SKM-1 treated with dmso at 0.1 percent for 144 hours (cell line): ENCODE results near the gene CHL1.
A peak's percentile ranks its signal among the peaks of the same experiment; 100 is the strongest.

ENCODE experiments used
- DNase-seq: peaks from one replicate; lab custom pipeline; 2025; ENCODE audit not compliant: unreplicated experiment; lab: John Stamatoyannopoulos, UW

The CHL1 gene

GRCh38 chr3:396293-396692 is 199.7 kb downstream of the CHL1 start:
- DNase-seq, result no peak

GRCh38 chr3:399647-400046 is 203.1 kb downstream of the CHL1 start:
- no peak for DNase-seq

DNA sequence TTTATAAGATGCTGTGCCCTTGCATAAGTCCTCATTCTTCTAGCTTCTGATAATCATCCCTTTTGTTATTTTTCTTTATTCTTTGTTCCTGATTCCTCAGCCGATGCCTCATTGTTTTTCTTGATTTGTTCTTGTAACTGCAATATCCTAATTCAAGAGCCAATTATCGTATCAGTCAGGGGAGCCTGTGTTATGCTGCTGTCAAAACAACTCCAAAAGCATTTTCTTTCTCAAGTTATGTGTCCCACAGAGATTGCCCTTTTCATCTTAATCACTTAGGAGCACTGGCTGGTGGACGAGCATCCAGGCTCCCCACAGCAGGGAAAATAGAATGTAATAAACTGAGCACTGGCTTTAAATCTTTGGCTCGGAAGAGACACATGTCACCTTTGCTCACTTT is 207.3 kb downstream of the CHL1 start:
- no peak for DNase-seq

DNA sequence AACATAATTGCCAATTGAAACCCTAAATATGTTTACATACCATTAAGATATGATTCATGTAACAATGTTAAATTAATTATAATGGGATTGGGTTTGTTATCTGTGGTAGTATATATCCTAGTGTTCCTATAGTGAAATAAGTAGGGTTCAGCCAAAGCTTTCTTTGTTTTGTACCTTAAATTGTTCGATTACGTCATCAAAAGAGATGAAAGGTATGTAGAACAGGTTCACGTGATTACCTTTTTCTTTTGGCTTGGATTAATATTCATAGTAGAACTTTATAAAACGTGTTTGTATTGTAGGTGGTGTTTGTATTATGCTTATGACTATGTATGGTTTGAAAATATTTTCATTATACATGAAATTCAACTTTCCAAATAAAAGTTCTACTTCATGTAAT is 212.4 kb downstream of the CHL1 start:
- no peak for DNase-seq

DNA sequence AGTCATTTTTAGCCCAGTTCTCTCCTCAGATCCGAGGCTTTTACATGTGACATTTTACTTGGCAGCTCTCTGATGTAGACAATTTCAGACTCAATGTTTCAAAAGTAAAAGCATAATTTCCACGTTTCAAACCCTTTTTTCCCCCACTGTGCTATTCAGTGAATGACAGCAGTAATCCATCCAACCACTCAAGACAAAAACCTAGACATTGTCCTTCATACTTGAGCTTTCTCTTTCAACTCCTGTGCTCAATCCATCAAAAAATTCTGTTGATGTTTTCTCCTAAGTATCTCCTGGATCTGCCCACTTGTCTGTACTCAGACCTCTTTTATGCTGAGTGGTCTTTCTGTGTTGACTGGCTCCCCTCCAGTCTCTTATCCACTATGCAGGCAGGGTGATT is 214.7 kb downstream of the CHL1 start:
- no peak for DNase-seq

DNA sequence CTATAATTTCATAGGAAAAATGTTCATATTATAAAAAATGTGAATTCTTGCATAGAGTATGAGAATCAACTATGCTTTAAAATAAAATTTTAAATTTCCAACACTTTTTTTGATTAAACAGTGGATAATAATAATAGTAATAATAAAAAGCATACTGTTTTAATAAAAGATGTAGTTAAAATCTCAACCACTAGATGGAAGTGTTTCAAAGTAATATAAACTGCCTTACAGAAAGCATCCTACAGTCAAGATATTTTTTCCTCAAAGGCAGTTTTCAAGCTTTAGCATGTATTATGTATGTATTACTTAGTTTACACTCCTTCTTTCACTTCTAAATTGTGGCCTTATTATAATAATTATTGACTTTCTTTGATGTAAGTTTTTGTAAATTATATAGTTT is 217.5 kb downstream of the CHL1 start:
- DNase-seq, result peak; percentile 29

DNA sequence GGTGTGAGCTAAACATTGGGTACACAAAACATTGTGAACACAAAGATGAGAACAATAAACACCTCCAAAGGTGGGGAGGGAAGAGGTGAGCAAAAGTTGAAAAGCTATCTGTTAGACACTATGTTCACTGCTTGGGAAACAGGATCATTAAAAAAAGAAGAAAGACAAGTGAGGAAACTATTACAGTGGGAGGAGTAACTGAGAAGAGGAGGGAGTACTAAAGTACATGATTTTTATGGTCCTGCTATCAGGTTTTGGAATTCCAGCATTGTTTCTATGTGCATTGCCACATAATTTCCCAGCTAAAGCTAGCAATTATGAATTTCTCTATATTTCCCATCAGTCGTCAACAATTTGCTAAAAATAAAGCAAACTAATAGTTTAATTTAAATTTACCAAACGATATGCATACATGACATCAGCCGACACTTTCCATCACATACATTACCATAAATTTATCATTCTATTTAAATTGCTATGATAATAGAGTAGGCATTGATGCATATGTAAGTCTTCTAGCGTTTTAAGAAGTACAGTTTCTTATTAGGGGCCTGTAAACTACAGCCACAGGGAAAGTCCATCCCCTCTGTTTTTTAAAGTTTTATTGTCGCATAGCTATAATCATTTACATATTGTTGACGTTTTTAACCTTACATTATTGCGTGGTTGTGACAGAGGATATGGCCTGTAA is 221.8 kb downstream of the CHL1 start:
- DNase-seq, result no peak

- no peak for DNase-seq
Measured at GRCh38 chr3:420584-420983, 224.0 kb downstream of the CHL1 start.

- no peak for DNase-seq
Measured at GRCh38 chr3:425079-425478, 228.5 kb downstream of the CHL1 start.

DNA sequence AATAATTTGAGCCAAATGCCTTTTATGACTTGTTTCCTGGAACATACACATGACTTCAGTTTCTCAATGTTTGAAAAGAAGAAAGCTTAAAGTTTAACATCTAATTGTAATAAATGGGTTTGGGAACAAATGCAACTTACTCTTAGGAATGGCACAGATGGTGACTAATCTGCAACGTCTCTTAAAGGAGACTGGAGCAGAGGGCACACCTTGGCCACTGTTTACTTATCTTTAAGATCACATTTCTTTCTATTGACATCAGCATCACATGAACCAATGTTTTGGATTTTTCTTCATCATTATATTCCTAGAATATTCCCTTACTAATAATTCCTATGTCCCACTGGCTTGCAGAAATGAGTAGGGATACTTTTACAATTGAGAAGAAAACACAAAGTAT is 229.5 kb downstream of the CHL1 start:
- no peak for DNase-seq

GRCh38 chr3:427128-427527 is 230.6 kb downstream of the CHL1 start:
- no peak for DNase-seq

DNA sequence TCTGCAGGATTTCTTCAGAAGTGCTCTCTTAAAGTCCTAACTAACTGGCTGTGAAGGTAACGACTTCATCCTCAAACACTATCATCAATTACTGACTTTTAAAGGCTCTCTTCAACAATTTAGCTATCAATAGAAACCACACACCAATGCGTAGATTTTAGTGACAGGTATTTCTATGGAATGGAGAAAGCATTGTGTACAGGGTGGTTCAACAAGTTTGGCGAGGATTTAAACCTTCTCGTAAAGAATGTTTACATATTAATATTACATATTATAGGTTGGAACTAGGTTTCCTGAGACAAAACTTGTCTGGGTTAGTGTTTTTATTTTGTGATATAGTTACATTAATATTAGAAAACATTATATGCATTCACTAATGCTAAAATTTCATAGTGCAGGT is 233.6 kb downstream of the CHL1 start:
- DNase-seq, result no peak

DNA sequence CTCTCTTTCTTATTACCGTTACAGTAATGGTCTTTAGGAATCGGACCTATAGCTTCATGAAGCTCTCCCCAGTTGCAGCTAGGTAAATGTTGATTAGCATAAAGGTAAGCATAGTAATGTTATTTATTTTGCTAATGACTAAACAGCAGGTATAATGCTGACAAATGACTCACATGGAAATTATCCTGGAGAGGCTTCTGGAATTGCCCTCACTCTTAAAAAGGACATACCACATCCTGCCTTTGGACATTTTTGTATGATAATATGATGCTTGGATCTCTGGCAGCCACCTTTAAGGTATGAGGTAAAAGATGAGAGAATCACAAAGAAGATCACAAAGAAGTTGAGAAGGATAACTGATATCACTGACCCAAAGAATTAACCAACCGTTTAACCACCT is 238.6 kb downstream of the CHL1 start:
- no peak for DNase-seq

DNA sequence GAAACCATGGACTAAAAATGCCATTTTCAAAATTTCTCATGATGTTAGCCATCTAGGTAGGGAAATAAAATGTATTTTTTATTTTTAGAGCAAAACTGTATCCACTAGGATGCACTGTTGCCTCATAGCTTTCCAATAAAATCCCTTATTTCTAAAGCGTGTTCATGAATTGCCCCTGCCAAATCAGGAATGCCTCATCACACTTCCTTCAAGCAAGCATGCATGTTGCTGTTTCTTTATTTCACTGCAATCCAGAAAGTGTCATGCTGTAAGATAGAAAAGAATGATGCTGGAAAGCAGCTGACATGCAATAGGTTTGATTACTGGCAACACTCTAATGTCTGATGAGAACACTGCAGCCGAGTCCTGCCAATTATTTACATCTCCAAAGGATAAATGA is 239.5 kb downstream of the CHL1 start:
- no peak for DNase-seq

DNA sequence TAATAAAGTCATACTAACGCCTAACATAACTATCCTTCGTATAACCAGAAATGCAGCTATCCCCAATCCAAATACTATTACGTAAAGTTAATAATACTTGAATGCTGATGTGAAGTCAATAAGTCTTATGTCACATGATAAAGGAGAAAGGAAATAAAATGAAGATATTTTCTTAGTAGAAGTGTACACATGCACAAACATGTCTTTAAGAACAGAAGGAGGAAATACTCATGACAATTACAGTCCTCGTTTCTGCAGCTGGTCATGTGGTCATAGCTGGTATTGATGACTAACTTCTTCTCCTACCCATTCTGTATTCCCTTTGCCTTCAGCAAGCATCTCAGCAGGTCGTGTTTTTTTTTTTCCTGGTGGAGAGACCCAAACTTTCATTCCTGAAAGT is 244.3 kb downstream of the CHL1 start:
- DNase-seq, result no peak

DNA sequence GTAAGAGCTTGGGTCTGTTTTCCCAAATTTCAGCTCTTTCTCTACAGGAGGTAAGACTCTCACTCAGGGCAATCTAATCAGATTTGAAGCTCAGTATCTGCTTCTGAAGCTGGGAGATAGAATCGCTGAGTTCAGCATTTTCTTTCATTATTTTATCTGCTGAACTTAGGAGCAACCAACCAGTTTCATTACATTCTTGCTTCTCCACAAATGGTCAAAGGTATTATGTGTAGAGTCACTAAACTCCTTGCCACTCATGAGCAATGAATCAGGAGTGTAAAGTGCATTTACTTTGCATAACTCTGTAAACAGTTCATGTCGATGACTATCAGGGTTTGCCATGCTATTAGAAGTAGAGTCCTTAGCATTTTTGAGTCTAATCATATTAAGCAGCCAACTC is 249.4 kb downstream of the CHL1 start:
- DNase-seq, result no peak

- DNase-seq, result no peak
Measured at GRCh38 chr3:447671-448070, 251.1 kb downstream of the CHL1 start.

DNA sequence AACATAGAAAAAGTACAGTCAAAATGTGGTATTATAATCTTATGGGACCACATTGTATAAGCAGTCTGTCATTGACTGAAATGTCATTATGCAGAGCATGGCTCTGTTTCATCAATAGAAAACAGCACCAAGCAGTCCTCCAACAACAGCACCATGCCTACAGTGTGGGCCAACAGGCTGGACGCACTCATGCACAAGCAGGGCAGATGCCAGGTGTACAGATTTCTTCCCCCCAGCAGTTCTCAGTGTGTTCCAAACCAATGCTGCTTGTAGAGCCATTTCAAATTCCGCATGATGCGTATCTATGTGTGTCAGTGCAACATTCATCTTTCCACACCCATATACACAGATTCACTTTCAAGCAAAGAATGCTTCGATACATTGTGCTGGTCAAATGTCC is 253.1 kb downstream of the CHL1 start:
- DNase-seq, result no peak

DNA sequence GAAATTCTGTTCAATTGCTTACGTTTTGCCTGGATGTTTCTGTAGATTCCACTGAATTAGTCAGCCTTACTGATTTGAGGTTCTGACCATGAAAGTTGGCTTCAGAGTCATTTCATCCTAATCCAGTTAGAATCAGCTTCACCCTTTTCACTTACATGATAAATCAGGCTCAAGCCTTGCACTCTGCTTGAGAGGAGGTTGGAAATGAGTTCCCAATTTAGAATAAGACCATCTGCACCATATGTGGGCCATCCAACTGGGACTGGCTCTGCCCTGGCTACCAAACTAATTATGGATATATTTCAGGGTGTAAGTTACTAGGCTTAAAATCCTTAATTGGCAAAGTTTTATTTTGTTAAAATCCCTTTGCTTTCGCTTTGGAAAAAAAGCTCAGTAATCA is 255.7 kb downstream of the CHL1 start:
- DNase-seq, result no peak

DNA sequence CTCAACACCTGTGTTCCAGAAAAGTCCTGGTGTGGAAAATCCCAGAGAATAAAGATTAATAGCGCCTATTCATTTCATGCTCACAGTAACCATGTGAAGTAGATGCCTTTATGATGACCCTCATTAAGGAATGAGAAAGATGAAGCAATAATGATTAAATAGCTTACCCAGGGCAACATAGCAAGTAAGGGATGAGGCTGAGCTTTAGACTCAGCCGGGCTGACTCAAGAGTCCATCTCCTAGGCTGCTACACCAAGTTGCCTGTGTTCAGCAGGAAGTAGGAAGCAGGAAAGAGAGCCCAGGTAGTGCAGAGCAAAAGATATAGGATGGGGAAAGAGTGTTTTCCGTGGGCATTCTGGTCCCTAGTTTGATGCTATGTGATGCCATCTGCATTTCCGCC is 256.5 kb downstream of the CHL1 start:
- DNase-seq, result no peak

GRCh38 chr3:454986-455385 is 258.4 kb downstream of the CHL1 start:
- DNase-seq, result no peak

DNA sequence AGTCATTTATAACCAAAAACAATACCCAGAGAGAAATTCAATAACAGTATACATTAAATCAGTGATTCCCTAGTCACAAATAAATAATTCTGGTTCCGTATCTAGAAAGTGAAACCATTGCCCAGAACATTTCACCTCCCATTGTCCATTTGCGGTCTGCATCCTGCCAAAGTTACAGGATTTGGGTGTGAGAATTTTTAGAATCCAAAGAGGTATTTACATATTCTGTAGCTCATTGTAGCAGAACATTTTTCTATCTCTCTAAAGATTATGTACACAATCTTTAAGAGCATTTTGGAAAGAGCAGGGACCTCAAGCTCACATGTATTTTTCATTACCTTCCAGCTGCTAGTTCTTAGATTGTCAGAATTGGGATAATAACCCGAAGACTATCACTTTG is 261.6 kb downstream of the CHL1 start:
- DNase-seq, result no peak

DNA sequence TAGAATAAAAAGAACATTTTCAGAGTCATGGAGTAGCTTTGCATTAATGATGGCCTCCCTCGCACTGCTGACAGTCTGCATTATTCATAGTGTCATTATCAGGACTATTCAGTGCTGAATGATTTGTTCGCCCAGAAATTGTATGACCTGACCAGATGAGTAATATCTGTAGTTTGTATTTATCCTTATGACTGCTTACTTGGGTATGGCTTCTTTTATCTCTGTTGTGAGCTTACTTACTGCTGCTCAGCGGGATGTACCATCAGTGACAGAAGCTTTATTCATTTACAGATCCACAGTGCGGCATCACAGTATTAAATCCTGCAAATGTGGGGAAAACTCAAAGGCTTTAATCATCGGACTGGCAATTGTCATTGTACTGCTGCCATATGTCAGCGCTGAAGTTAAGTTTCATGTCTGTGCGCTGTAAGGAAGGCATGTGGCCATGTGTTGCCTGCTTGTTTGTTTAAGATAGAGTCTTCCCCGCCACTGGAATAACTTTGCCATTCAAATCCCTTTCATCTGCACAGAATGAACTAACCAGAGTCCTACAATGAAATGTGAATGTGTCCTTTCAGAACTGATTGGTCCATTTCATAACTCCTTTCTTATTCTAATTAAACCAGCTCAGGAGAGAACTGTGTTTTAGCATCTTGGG is 262.2 kb downstream of the CHL1 start:
- DNase-seq, result no peak
